Measurements from ENCODE around the gene EGFL7. TPM values are rescaled to one million over a fixed set of nuclear protein-coding genes. Genes with fewer than 3 reads are reported as not detected.

EGFL7 gene
- polyA plus RNA-seq, 3 donors = 1.3 to 2.8 (median 2.2) TPM

DNA sequence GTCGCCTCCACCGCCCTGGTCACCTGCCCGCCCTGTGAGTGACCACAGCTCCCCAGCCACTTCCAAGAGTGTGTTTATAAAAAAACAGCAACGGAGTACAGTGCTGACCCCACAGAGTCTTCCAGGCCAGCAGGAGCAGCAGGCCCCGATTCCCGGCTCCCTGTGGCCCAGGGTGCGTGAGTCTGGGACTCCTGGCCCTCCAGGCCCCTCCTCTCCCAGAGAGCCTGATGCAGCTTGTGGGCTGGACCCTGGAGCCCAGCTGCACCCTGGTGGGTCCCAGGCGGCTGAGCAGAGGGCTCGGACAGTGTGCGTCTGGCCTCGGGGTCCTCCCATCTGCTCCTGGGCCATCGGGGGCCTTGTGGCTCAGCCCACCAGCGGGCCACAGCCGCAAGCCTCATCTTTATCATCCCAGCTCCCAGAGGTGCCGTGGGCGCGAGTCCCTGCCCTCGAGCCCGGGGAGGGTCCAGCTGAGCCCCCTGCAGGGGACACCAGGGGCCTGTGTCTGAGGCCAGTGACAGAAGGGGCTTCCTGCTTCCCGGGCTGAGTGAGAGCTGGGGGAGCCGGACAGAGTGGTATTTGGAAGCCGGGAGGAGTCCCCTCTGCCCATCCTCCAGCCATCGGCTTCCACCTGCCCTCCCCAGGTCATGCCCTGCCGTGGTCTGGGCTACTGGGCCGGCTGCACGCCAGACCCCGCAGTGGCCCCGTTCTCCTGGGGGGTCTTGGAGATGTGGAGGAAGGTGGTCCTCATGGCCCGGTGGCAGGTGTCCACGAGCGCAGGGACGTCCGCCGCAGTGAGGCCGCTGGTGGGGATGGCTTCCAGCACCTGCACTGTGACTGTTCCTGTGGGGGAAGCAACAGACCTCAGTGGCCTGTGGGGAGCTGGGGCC lies 10.6 kb downstream of the EGFL7 start:
- H3K27me3 Mint-ChIP-seq (ENCODE audit: low read depth in 3 of 3) = peaks cover 7 to 22% (median 12%) of the 10 kb centered on the region in 3 donors
- peaks cover 40 to 47% of the 10 kb centered on the region in 2 donors for H3K36me3 ChIP-seq (replicated peaks in 1 of 2; ENCODE audit: control insufficient read depth in 1 of 2, insufficient read depth in 2 of 2, low read length in 2 of 2)
- WGBS (ENCODE audit: insufficient coverage) = 87% methylated on average over 25 of the region's 35 CpGs

More for the DNA sequence above, 10.6 kb downstream of the EGFL7 start:
- Histone ChIP-seq H2AFZ (ENCODE audit: insufficient read depth, low read depth, low read length, poor library complexity, severe bottlenecking) (no peak overlapping the region), H4K20me1 (ENCODE audit: insufficient read depth, low read length) (peaks cover 66% of the 10 kb centered on the region), H3K4me3 (replicated peaks in 1 of 3; ENCODE audit: low read depth in 2 of 3, low read length in 3 of 3) (no peak overlapping the region), H3K27me3 (ENCODE audit: control insufficient read depth in 2 of 2, insufficient read depth in 2 of 2, low read length in 2 of 2) (peaks cover 0 to 16% of the 10 kb centered on the region in 2 donors), H3K27ac (ENCODE audit: low read depth in 1 of 2, low read length in 2 of 2) (no peak overlapping the region), H3K79me2 (ENCODE audit: insufficient read depth, low read length) (peaks cover 11% of the 10 kb centered on the region), H3K9ac (ENCODE audit: insufficient read depth, low read length, poor library complexity, severe bottlenecking) (no peak overlapping the region), H3K9me3 (replicated peaks in 1 of 2; ENCODE audit: control insufficient read depth in 1 of 2, insufficient read depth in 1 of 2, low read length in 2 of 2) (no peaks in the 10 kb centered on the region), H3K4me1 (ENCODE audit: control insufficient read depth in 1 of 2, insufficient read depth in 2 of 2, low read length in 2 of 2) (peaks cover 5 to 10% of the 10 kb centered on the region in 2 donors), H3K4me2 (replicated peaks; ENCODE audit: extremely low read depth, low read length, poor library complexity, severe bottlenecking) (no peak overlapping the region)
- no peaks in the 10 kb centered on the region for H3K9me3 Mint-ChIP-seq
- H3K4me1 Mint-ChIP-seq = no peaks in the 10 kb centered on the region
- intact Hi-C loops (cut with micrococcal nuclease) = no loop called here
- DNase-seq = no peak
- H3K36me3 Mint-ChIP-seq = peaks cover 18 to 38% of the 10 kb centered on the region in 2 donors
- TF ChIP-seq, protein P1, sequence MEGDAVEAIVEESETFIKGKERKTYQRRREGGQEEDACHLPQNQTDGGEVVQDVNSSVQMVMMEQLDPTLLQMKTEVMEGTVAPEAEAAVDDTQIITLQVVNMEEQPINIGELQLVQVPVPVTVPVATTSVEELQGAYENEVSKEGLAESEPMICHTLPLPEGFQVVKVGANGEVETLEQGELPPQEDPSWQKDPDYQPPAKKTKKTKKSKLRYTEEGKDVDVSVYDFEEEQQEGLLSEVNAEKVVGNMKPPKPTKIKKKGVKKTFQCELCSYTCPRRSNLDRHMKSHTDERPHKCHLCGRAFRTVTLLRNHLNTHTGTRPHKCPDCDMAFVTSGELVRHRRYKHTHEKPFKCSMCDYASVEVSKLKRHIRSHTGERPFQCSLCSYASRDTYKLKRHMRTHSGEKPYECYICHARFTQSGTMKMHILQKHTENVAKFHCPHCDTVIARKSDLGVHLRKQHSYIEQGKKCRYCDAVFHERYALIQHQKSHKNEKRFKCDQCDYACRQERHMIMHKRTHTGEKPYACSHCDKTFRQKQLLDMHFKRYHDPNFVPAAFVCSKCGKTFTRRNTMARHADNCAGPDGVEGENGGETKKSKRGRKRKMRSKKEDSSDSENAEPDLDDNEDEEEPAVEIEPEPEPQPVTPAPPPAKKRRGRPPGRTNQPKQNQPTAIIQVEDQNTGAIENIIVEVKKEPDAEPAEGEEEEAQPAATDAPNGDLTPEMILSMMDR (IDR thresholded peaks at IDR 0.05) = no peak
- H3K27ac Mint-ChIP-seq = peak overlapping the region in 1 of 7 donors; percentile 15
- H3K4me3 Mint-ChIP-seq = no peak overlapping the region
